GM18858 (cell line): Measurements from ENCODE around the gene MYOM3.

Source experiments
- ATAC-seq: cut with Tn5 transposase; IDR thresholded peaks from one replicate; pipeline ENCODE4 v1.9.1; 2021; ENCODE audit not compliant: unreplicated experiment

The MYOM3 gene

GRCh38 chr1:24117132-24117531, 5.2 kb upstream of the MYOM3 start:
- no peak for ATAC-seq

- no peak for ATAC-seq
Measured at GRCh38 chr1:24114753-24115152, 2.8 kb upstream of the MYOM3 start.

- ATAC-seq = no peak
Measured at GRCh38 chr1:24113641-24114033, 1.7 kb upstream of the MYOM3 start.

GRCh38 chr1:24111262-24111995, 506 bp downstream of the MYOM3 start:
- no peak for ATAC-seq

- ATAC-seq = no peak
Measured at GRCh38 chr1:24110642-24111261, 1.2 kb downstream of the MYOM3 start.

- ATAC-seq = no peak
Measured at GRCh38 chr1:24109686-24110475, 2.1 kb downstream of the MYOM3 start.

- no peak for ATAC-seq
Measured at GRCh38 chr1:24109166-24109483, 2.8 kb downstream of the MYOM3 start.

GRCh38 chr1:24108334-24109165, 3.4 kb downstream of the MYOM3 start:
- no peak for ATAC-seq

GRCh38 chr1:24107462-24108138, 4.3 kb downstream of the MYOM3 start:
- ATAC-seq = no peak

- ATAC-seq = no peak
Measured at GRCh38 chr1:24105368-24106160, 6.4 kb downstream of the MYOM3 start.

GRCh38 chr1:24104854-24105253, 7.1 kb downstream of the MYOM3 start:
- ATAC-seq = no peak

GRCh38 chr1:24103879-24104278, 8.1 kb downstream of the MYOM3 start:
- no peak for ATAC-seq

GRCh38 chr1:24103408-24103807, 8.5 kb downstream of the MYOM3 start:
- no peak for ATAC-seq

GRCh38 chr1:24102961-24103360, 9.0 kb downstream of the MYOM3 start:
- ATAC-seq = no peak

GRCh38 chr1:24101796-24102586, 9.9 kb downstream of the MYOM3 start:
- ATAC-seq = no peak

GRCh38 chr1:24100945-24101737, 10.8 kb downstream of the MYOM3 start:
- ATAC-seq = no peak

GRCh38 chr1:24098943-24099638, 12.8 kb downstream of the MYOM3 start:
- no peak for ATAC-seq

GRCh38 chr1:24098102-24098501, 13.8 kb downstream of the MYOM3 start:
- ATAC-seq = no peak
